Fibroblast of the aortic adventitia (primary cell): ENCODE measurements around the gene RIF1. TPM values are rescaled to one million over a fixed set of nuclear protein-coding genes. Genes with fewer than 3 reads are reported as not detected.

Experiments
- DNase-seq: peaks from one replicate; pipeline ENCODE4 v3.0.0-alpha.2; 2010; ENCODE audit warnings: low read depth
- H3K4me3 ChIP-seq: 2 replicates; pipeline ENCODE4 v1.5.1; 2011; ENCODE audit warnings: low read depth, mild to moderate bottlenecking, control low read depth, low read length, moderate library complexity
- CTCF ChIP-seq: IDR thresholded peaks from 2 replicates; pipeline ENCODE4 v1.5.1; 2011; ENCODE audit warnings: mild to moderate bottlenecking, low read length, control low read depth, inconsistent platforms; ENCODE audit not compliant: insufficient read depth
- total RNA-seq: library from RNA; depleted of rRNA; stranded (reverse); fragments of >200 nt; gene quantifications from 2 replicates; pipeline ENCODE4 v1.2.3, GENCODE V29; 2012; ENCODE audit warnings: low replicate concordance

Gene RIF1
- total RNA-seq, 1 donor, result 66.7 TPM

GRCh38 chr2:151380580-151381235, 29.0 kb upstream of the RIF1 start:
- no peak for DNase-seq
- H3K4me3 ChIP-seq, result no peak overlapping the region
- no peak for TF ChIP-seq CTCF

GRCh38 chr2:151381266-151381665, 28.4 kb upstream of the RIF1 start:
- no peak for TF ChIP-seq CTCF
- DNase-seq, result peak; percentile 63
- no peak overlapping the region for H3K4me3 ChIP-seq

GRCh38 chr2:151388011-151388410, 21.7 kb upstream of the RIF1 start:
- H3K4me3 ChIP-seq, result no peak overlapping the region
- TF ChIP-seq CTCF, result no peak
- DNase-seq, result no peak

- H3K4me3 ChIP-seq, result no peak overlapping the region
- TF ChIP-seq CTCF, result no peak
- no peak for DNase-seq
Measured at GRCh38 chr2:151391436-151391835, 18.3 kb upstream of the RIF1 start.

GRCh38 chr2:151394509-151394908, 15.2 kb upstream of the RIF1 start:
- no peak for TF ChIP-seq CTCF
- H3K4me3 ChIP-seq, result no peak overlapping the region
- DNase-seq, result no peak

GRCh38 chr2:151395509-151396374, 14.0 kb upstream of the RIF1 start:
- DNase-seq, result no peak
- no peak overlapping the region for H3K4me3 ChIP-seq
- TF ChIP-seq CTCF, result no peak
